H9 (cell line): ENCODE measurements around the gene C1orf141. TPM values are rescaled to one million over a fixed set of nuclear protein-coding genes. Genes with fewer than 3 reads are reported as not detected.
"Not testable (repeated sequence)": the region's sequence is repeated elsewhere in the genome, so short reads cannot be mapped to it uniquely, and the experiment has no call there.

Experiments
- DNase-seq: peaks from one replicate; pipeline ENCODE4 v3.0.0-alpha.2; 2017
- H2AFZ ChIP-seq: one replicate; pipeline ENCODE4 v1.6.1; 2013; ENCODE audit warnings: mild to moderate bottlenecking, low read length, control low read depth, moderate library complexity
- H2AK5ac ChIP-seq: 2 replicates; pipeline ENCODE4 v1.6.1; 2013; ENCODE audit warnings: low read length, control low read depth, mixed read lengths; ENCODE audit not compliant: insufficient read length
- H2BK120ac ChIP-seq: one replicate; pipeline ENCODE4 v1.6.1; 2013; ENCODE audit warnings: low read depth, mild to moderate bottlenecking, low read length, control low read depth, inconsistent platforms; ENCODE audit not compliant: poor library complexity, severe bottlenecking
- H2BK12ac ChIP-seq: 2 replicates; pipeline ENCODE4 v1.6.1; 2013; ENCODE audit warnings: low read length, control low read depth, mixed read lengths, low read depth; ENCODE audit not compliant: insufficient read length
- H2BK15ac ChIP-seq: 2 replicates; pipeline ENCODE4 v1.6.1; 2013; ENCODE audit warnings: low read depth, low read length, control low read depth
- H2BK20ac ChIP-seq: one replicate; pipeline ENCODE4 v1.6.1; 2013; ENCODE audit warnings: low read depth, mild to moderate bottlenecking, low read length, control low read depth, inconsistent platforms; ENCODE audit not compliant: poor library complexity, severe bottlenecking
- H2BK5ac ChIP-seq: 2 replicates; pipeline ENCODE4 v1.6.1; 2013; ENCODE audit warnings: low read length, control low read depth, mixed read lengths; ENCODE audit not compliant: insufficient read length
- H3K14ac ChIP-seq: 2 replicates; pipeline ENCODE4 v1.6.1; 2013; ENCODE audit warnings: low read length, control low read depth; ENCODE audit not compliant: insufficient read depth
- H3K18ac ChIP-seq: 2 replicates; pipeline ENCODE4 v1.6.1; 2013; ENCODE audit warnings: low read depth, mild to moderate bottlenecking, mixed read lengths, low read length, control low read depth; ENCODE audit not compliant: insufficient read length
- H3K23ac ChIP-seq: 2 replicates; pipeline ENCODE4 v1.6.1; 2013; ENCODE audit warnings: low read length, control low read depth, mixed read lengths, low read depth; ENCODE audit not compliant: insufficient read length
- H3K23me2 ChIP-seq: 2 replicates; pipeline ENCODE4 v1.6.1; 2013; ENCODE audit warnings: low read depth, mild to moderate bottlenecking, mixed read lengths, low read length, control low read depth; ENCODE audit not compliant: insufficient read length, poor library complexity, severe bottlenecking
- H3K27ac ChIP-seq: 2 replicates; pipeline ENCODE4 v1.5.1; 2013; ENCODE audit warnings: low read length, control low read depth, mixed read lengths, low read depth; ENCODE audit not compliant: insufficient read length
- H3K27me3 ChIP-seq: 2 replicates; pipeline ENCODE4 v1.6.1; 2013; ENCODE audit warnings: low read length, control low read depth, inconsistent platforms; ENCODE audit not compliant: insufficient read depth
- H3K4ac ChIP-seq: 2 replicates; pipeline ENCODE4 v1.6.1; 2013; ENCODE audit warnings: low read depth, mild to moderate bottlenecking, control low read depth, inconsistent platforms, low read length, moderate library complexity
- H3K4me1 ChIP-seq: 2 replicates; pipeline ENCODE4 v1.6.1; 2013; ENCODE audit warnings: low read length, control low read depth, inconsistent platforms; ENCODE audit not compliant: insufficient read depth
- H3K4me2 ChIP-seq: 2 replicates; pipeline ENCODE4 v1.6.1; 2013; ENCODE audit warnings: low read length, control low read depth, mixed read lengths; ENCODE audit not compliant: insufficient read length, insufficient read depth
- H3K56ac ChIP-seq: 2 replicates; pipeline ENCODE4 v1.6.1; 2013; ENCODE audit warnings: low read depth, mild to moderate bottlenecking, mixed read lengths, low read length, control low read depth; ENCODE audit not compliant: insufficient read length
- H3K79me1 ChIP-seq: 2 replicates; pipeline ENCODE4 v1.6.1; 2013; ENCODE audit warnings: low read depth, mild to moderate bottlenecking, moderate library complexity, low read length, control low read depth, inconsistent platforms; ENCODE audit not compliant: insufficient read depth, poor library complexity, severe bottlenecking
- H3K79me2 ChIP-seq: 2 replicates; pipeline ENCODE4 v1.6.1; 2013; ENCODE audit warnings: low read length, control low read depth, inconsistent platforms; ENCODE audit not compliant: insufficient read depth
- H3K9ac ChIP-seq: 2 replicates; pipeline ENCODE4 v1.6.1; 2013; ENCODE audit warnings: low read length, control low read depth, mixed read lengths; ENCODE audit not compliant: insufficient read length; ENCODE audit errors: extremely low read depth
- H3K9me3 ChIP-seq: one replicate; pipeline ENCODE4 v1.6.1; 2013; ENCODE audit warnings: low read depth, low read length, inconsistent platforms; ENCODE audit not compliant: control insufficient read depth
- H3T11ph ChIP-seq: one replicate; pipeline ENCODE4 v1.6.1; 2013; ENCODE audit warnings: mild to moderate bottlenecking, low read length, control low read depth, inconsistent platforms
- H4K20me1 ChIP-seq: one replicate; pipeline ENCODE4 v1.6.1; 2013; ENCODE audit not compliant: control insufficient read depth, insufficient read length, insufficient read depth
- H4K5ac ChIP-seq: 2 replicates; pipeline ENCODE4 v1.6.1; 2013; ENCODE audit warnings: low read depth, mild to moderate bottlenecking, mixed read lengths, low read length, control low read depth; ENCODE audit not compliant: insufficient read length
- H4K8ac ChIP-seq: replicated peaks from 2 replicates; pipeline ENCODE4 v1.6.1; 2013; ENCODE audit warnings: low read length, control low read depth, mixed read lengths, low read depth; ENCODE audit not compliant: insufficient read length
- H4K91ac ChIP-seq: 2 replicates; pipeline ENCODE4 v1.6.1; 2013; ENCODE audit warnings: low read depth, mild to moderate bottlenecking, moderate library complexity, mixed read lengths, low read length, control low read depth; ENCODE audit not compliant: insufficient read length
- H3K27ac Mint-ChIP-seq, 3 experiments: 2 replicates in 2 of 3; 3 replicates in 1 of 3; pipeline ENCODE4 v1.8.0; 2020 to 2021; ENCODE audit warnings: mixed read lengths in 3 of 3, mild to moderate bottlenecking in 1 of 3, moderate library complexity in 1 of 3
- H3K27me3 Mint-ChIP-seq: 2 replicates; pipeline ENCODE4 v1.8.0; 2021; ENCODE audit warnings: low read depth, mild to moderate bottlenecking, moderate library complexity, mixed read lengths
- H3K36me3 Mint-ChIP-seq, 3 experiments: 2 replicates in 2 of 3; 3 replicates in 1 of 3; pipeline ENCODE4 v1.8.0; 2020 to 2021; ENCODE audit warnings: low read depth in 3 of 3, mixed read lengths in 3 of 3; ENCODE audit not compliant: insufficient read depth in 1 of 3
- H3K4me1 Mint-ChIP-seq, 2 experiments: 2 replicates each; pipeline ENCODE4 v1.8.0; 2020; ENCODE audit warnings: mixed read lengths in 2 of 2
- H3K4me3 Mint-ChIP-seq, 2 experiments: 2 replicates in 1 of 2; 3 replicates in 1 of 2; pipeline ENCODE4 v1.8.0; 2020 to 2021; ENCODE audit warnings: mild to moderate bottlenecking in 2 of 2, mixed read lengths in 2 of 2, moderate library complexity in 1 of 2
- H3K9me3 Mint-ChIP-seq, 2 experiments: 2 replicates in 1 of 2; 3 replicates in 1 of 2; pipeline ENCODE4 v1.8.0; 2020; ENCODE audit warnings: mild to moderate bottlenecking in 2 of 2, mixed read lengths in 2 of 2, moderate library complexity in 1 of 2
- WGBS: extraction: QIAGEN DNeasy Blood & Tissue Kit; methylation state at CpG from one replicate; pipeline ENCODE4 v1.1.7; 2013; ENCODE audit warnings: missing lambda C conversion rate, low lambda C conversion rate, mixed read lengths; ENCODE audit not compliant: insufficient read length; ENCODE audit errors: extremely low coverage; 5-methylcytosine and 5-hydroxymethylcytosine counted together
- total RNA-seq: library from RNA; stranded (reverse); gene quantifications from 2 replicates; pipeline ENCODE4 v1.2.1, GENCODE V29; 2021
- TF ChIP-seq, protein P1 (sequence below): fragments of 200-600 bp; sonication (generic); conservative IDR thresholded peaks from 3 replicates; pipeline ENCODE4 v1.8.0; 2021; ENCODE audit warnings: antibody characterized with exemption, mild to moderate bottlenecking

C1orf141 gene
- total RNA-seq, 1 experiment from 2014 or later, result not detected

DNA sequence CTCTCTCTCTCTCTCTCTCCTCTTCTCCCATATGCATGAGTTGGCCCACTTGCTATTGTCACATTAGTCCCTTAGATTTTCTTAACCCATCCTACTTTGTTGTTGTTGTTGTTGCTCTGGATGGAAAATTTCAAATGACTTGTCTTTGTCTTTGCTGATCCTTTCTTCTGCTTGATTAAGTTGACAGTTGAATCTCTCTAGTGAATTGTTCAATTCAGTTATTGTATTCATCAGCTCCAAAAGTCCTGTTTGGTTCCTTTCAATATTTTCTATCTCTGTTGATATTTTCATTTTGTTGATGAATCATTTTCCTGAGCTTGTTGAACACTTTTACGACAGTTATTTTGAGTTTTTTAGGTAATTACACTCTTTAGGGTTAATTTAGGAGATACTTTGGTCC, 62.0 kb downstream of the C1orf141 start:
- Histone ChIP-seq H4K8ac (no peak overlapping the region), H2BK20ac (no peak overlapping the region), H2BK120ac (no peak overlapping the region), H3K18ac (no peak overlapping the region), H3K9me3 (no peaks in the 10 kb centered on the region), H3K14ac (no peak overlapping the region), H4K5ac (no peak overlapping the region), H3K4me2 (no peak overlapping the region), H3K27ac (no peak overlapping the region), H2BK12ac (no peak overlapping the region), H2AFZ (no peak overlapping the region), H3K4me1 (no peaks in the 10 kb centered on the region), H3K79me2 (no peaks in the 10 kb centered on the region), H3K27me3 (no peaks in the 10 kb centered on the region), H2AK5ac (no peak overlapping the region), H3K79me1 (no peaks in the 10 kb centered on the region), H3K23me2 (no peaks in the 10 kb centered on the region), H2BK5ac (no peak overlapping the region), H3K4ac (no peak overlapping the region), H3K23ac (no peak overlapping the region), H3K56ac (no peak overlapping the region), H2BK15ac (no peak overlapping the region), H3K9ac (no peak overlapping the region), H4K91ac (no peak overlapping the region), H4K20me1 (no peaks in the 10 kb centered on the region), H3T11ph (no peak overlapping the region)
- Mint-ChIP-seq H3K9me3 (peaks cover 20 to 21% of the 10 kb centered on the region in 2 experiments), H3K36me3 (peaks cover 6 to 17% (median 12%) of the 10 kb centered on the region in 3 experiments), H3K4me3 (no peak overlapping the region), H3K27ac (no peak overlapping the region), H3K4me1 (no peaks in the 10 kb centered on the region), H3K27me3 (no peaks in the 10 kb centered on the region)
- no CpG with 5 or more reads among the region's 1 CpG for WGBS
- DNase-seq, result no peak
- TF ChIP-seq, protein P1, sequence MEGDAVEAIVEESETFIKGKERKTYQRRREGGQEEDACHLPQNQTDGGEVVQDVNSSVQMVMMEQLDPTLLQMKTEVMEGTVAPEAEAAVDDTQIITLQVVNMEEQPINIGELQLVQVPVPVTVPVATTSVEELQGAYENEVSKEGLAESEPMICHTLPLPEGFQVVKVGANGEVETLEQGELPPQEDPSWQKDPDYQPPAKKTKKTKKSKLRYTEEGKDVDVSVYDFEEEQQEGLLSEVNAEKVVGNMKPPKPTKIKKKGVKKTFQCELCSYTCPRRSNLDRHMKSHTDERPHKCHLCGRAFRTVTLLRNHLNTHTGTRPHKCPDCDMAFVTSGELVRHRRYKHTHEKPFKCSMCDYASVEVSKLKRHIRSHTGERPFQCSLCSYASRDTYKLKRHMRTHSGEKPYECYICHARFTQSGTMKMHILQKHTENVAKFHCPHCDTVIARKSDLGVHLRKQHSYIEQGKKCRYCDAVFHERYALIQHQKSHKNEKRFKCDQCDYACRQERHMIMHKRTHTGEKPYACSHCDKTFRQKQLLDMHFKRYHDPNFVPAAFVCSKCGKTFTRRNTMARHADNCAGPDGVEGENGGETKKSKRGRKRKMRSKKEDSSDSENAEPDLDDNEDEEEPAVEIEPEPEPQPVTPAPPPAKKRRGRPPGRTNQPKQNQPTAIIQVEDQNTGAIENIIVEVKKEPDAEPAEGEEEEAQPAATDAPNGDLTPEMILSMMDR, result no peak

DNA sequence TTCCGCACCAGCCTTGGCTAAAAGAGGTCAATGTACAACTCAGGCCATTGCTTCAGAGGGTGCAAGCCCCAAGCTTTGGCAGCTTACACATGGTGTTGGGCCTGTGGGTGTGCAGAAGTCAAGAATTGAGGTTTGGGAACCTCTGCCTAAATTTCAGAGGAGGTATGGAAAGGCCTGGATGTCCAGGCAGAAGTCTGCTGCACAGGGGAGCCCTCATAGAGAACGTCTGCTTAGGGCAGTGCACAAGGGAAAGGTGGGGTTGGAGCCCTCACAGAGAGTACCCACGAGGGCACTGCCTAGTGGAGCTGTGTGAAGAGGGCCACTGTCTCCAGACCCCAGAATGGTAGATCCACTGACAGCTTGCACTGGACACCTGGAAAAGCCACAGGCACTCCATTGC, 67.1 kb downstream of the C1orf141 start:
- not testable (repeated sequence) for H2AFZ ChIP-seq, H3K23ac ChIP-seq, H3K18ac ChIP-seq, H2BK15ac ChIP-seq, H3K4me1 ChIP-seq, H2BK5ac ChIP-seq, H2BK12ac ChIP-seq, H3K27ac ChIP-seq, DNase-seq, H4K8ac ChIP-seq, H3K4ac ChIP-seq, H3K27ac Mint-ChIP-seq, H3K79me2 ChIP-seq, H3K27me3 Mint-ChIP-seq, H3K9ac ChIP-seq, H3K4me3 Mint-ChIP-seq, H2AK5ac ChIP-seq, H4K20me1 ChIP-seq, H3K4me2 ChIP-seq, H2BK20ac ChIP-seq, H4K5ac ChIP-seq, H3K14ac ChIP-seq, H3K56ac ChIP-seq, H3K23me2 ChIP-seq, H3K79me1 ChIP-seq, H3K4me1 Mint-ChIP-seq, H3T11ph ChIP-seq, H3K27me3 ChIP-seq, H4K91ac ChIP-seq, H3K9me3 ChIP-seq, H2BK120ac ChIP-seq
- WGBS, result no CpG with 5 or more reads among the region's 3 CpGs
- Mint-ChIP-seq H3K9me3 (peaks cover 31 to 32% of the 10 kb centered on the region in 2 experiments), H3K36me3 (peaks cover 7 to 28% (median 22%) of the 10 kb centered on the region in 3 experiments)
